NCI-H146 treated with DMSO at 0.1 percent for 48 hours (cell line): ENCODE data around the gene KLHL29.

Experiments
- DNase-seq: peaks from one replicate; lab custom pipeline; 2025; ENCODE audit not compliant: unreplicated experiment; lab: John Stamatoyannopoulos, UW

The KLHL29 gene

GRCh38 chr2:23563673-23564614, 179.0 kb downstream of the KLHL29 start:
- DNase-seq = peak; percentile 21

- DNase-seq = no peak
Measured at GRCh38 chr2:23564615-23564960, 179.6 kb downstream of the KLHL29 start.

- DNase-seq = no peak
Measured at GRCh38 chr2:23565374-23565773, 180.4 kb downstream of the KLHL29 start.

- no peak for DNase-seq
Measured at GRCh38 chr2:23565814-23566213, 180.8 kb downstream of the KLHL29 start.

GRCh38 chr2:23566241-23567142, 181.5 kb downstream of the KLHL29 start:
- DNase-seq = peak; percentile 7

- DNase-seq = no peak
Measured at GRCh38 chr2:23567161-23567756, 182.3 kb downstream of the KLHL29 start.

GRCh38 chr2:23568211-23568610, 183.2 kb downstream of the KLHL29 start:
- DNase-seq = no peak

GRCh38 chr2:23568626-23569190, 183.7 kb downstream of the KLHL29 start:
- DNase-seq = no peak

GRCh38 chr2:23569761-23570365, 184.9 kb downstream of the KLHL29 start:
- no peak for DNase-seq

GRCh38 chr2:23571085-23571484, 186.1 kb downstream of the KLHL29 start:
- DNase-seq = no peak

GRCh38 chr2:23571527-23572282, 186.7 kb downstream of the KLHL29 start:
- DNase-seq = no peak

- no peak for DNase-seq
Measured at GRCh38 chr2:23574919-23575654, 190.1 kb downstream of the KLHL29 start.

- DNase-seq = no peak
Measured at GRCh38 chr2:23578964-23579671, 194.1 kb downstream of the KLHL29 start.

GRCh38 chr2:23579674-23580073, 194.7 kb downstream of the KLHL29 start:
- no peak for DNase-seq

- DNase-seq = no peak
Measured at GRCh38 chr2:23583467-23583866, 198.5 kb downstream of the KLHL29 start.

GRCh38 chr2:23584054-23584745, 199.2 kb downstream of the KLHL29 start:
- peak; percentile 54 for DNase-seq

- no peak for DNase-seq
Measured at GRCh38 chr2:23585273-23586170, 200.5 kb downstream of the KLHL29 start.
